ENCODE data around the gene MIPEP. TPM values are rescaled to one million over a fixed set of nuclear protein-coding genes. Genes with fewer than 3 reads are reported as not detected.

Gene MIPEP
- total and polyA plus RNA-seq, 10 of the 15 experiments (the other 5 are each of a cell fraction or from before 2014, with no cell fraction given): 15.6 to 56.2 (median 29.8) TPM

DNA sequence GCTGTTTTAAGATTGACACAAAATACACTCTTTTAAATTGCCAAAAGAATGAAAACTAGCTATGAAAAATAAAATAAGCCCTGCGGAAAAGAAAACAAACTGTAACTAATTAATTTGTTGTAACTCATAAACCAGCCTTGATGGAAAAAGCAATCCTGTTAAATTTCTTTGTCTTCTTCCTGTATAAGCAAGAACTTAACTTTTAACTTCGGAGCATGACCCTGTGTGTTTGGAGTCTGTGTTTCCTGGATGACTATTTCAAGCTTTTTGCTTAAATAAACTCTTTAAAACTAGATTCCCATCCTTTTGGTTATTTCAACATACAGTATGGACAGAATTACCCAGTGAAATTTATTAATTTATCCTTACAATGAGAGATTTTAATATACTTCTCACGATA, 196.4 kb downstream of the MIPEP start (continued):
- TF ChIP-seq, protein P1, sequence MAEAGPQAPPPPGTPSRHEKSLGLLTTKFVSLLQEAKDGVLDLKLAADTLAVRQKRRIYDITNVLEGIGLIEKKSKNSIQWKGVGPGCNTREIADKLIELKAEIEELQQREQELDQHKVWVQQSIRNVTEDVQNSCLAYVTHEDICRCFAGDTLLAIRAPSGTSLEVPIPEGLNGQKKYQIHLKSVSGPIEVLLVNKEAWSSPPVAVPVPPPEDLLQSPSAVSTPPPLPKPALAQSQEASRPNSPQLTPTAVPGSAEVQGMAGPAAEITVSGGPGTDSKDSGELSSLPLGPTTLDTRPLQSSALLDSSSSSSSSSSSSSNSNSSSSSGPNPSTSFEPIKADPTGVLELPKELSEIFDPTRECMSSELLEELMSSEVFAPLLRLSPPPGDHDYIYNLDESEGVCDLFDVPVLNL (IDR thresholded peaks at IDR 0.05; ENCODE audit: low read depth, low read length): no peak
- TF ChIP-seq RB1 (IDR thresholded peaks at IDR 0.05; ENCODE audit: borderline replicate concordance) (no peak), CEBPZ (IDR thresholded peaks at IDR 0.05; ENCODE audit: low read depth, low read length) (no peak), ZSCAN29 (IDR thresholded peaks at IDR 0.05) (no peak), EP300 (IDR thresholded peaks at IDR 0.05; ENCODE audit: borderline replicate concordance in 1 of 2, control insufficient read depth in 1 of 2, low read depth in 2 of 2, low read length in 2 of 2) (no peak), NFIC (IDR thresholded peaks at IDR 0.05; ENCODE audit: low read depth, low read length) (no peak), CBFB (IDR thresholded peaks at IDR 0.05; ENCODE audit: low read depth) (no peak)

GRCh38 chr13:23690668-23691067, 198.5 kb downstream of the MIPEP start:
- no peak for FAIRE-seq
- BruUV-seq (replicated peaks): no TSS peak
- RAD21 ChIA-PET (ENCODE audit: unreplicated experiment): no interaction called here
- TF ChIP-seq SREBF2 (IDR thresholded peaks at IDR 0.05; ENCODE audit: low read length): no peak
- TF ChIP-seq FOS (IDR thresholded peaks at IDR 0.05; ENCODE audit: borderline replicate concordance, extremely low read depth, insufficient read length): no peak
- TF ChIP-seq ZNF207 (IDR thresholded peaks at IDR 0.05; ENCODE audit: borderline replicate concordance): no peak
- TF ChIP-seq NFIC (IDR thresholded peaks at IDR 0.05; ENCODE audit: low read depth, low read length): no peak
- no peak for TF ChIP-seq EGR1 (IDR thresholded peaks at IDR 0.05; ENCODE audit: borderline replicate concordance in 1 of 2, low read depth in 2 of 2, low read length in 2 of 2)
- TF ChIP-seq PAX5 (IDR thresholded peaks at IDR 0.05; ENCODE audit: borderline replicate concordance, low read depth, low read length): no peak
- TF ChIP-seq, protein P2, sequence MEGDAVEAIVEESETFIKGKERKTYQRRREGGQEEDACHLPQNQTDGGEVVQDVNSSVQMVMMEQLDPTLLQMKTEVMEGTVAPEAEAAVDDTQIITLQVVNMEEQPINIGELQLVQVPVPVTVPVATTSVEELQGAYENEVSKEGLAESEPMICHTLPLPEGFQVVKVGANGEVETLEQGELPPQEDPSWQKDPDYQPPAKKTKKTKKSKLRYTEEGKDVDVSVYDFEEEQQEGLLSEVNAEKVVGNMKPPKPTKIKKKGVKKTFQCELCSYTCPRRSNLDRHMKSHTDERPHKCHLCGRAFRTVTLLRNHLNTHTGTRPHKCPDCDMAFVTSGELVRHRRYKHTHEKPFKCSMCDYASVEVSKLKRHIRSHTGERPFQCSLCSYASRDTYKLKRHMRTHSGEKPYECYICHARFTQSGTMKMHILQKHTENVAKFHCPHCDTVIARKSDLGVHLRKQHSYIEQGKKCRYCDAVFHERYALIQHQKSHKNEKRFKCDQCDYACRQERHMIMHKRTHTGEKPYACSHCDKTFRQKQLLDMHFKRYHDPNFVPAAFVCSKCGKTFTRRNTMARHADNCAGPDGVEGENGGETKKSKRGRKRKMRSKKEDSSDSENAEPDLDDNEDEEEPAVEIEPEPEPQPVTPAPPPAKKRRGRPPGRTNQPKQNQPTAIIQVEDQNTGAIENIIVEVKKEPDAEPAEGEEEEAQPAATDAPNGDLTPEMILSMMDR (IDR thresholded peaks at IDR 0.05 in 2 of 3, conservative IDR thresholded peaks at IDR 0.05 in 1 of 3; ENCODE audit: control insufficient read depth in 2 of 3, extremely low read depth in 1 of 3, insufficient read depth in 1 of 3, low read depth in 3 of 3, low read length in 3 of 3): no peak
- TF ChIP-seq, protein P3, sequence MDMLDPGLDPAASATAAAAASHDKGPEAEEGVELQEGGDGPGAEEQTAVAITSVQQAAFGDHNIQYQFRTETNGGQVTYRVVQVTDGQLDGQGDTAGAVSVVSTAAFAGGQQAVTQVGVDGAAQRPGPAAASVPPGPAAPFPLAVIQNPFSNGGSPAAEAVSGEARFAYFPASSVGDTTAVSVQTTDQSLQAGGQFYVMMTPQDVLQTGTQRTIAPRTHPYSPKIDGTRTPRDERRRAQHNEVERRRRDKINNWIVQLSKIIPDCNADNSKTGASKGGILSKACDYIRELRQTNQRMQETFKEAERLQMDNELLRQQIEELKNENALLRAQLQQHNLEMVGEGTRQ (IDR thresholded peaks at IDR 0.05; ENCODE audit: borderline replicate concordance, low read depth, low read length): no peak

More at GRCh38 chr13:23690668-23691067, 198.5 kb downstream of the MIPEP start:
- no peak overlapping the region for H3K4me2 ChIP-seq (ENCODE audit: control insufficient read depth, insufficient read depth)
- no peak overlapping the region for H3K4me3 ChIP-seq
- H3K27ac ChIP-seq (ENCODE audit: control insufficient read depth, insufficient read depth): no peak overlapping the region
- in situ Hi-C loops (cut with MboI): no loop called here
- H4K20me1 ChIP-seq (ENCODE audit: control insufficient read depth, insufficient read depth): no peaks in the 10 kb centered on the region
- ChIA-PET SMC1A (ENCODE audit: uncharacterized antibody, unreplicated experiment) (no interaction called here), CTCF (interaction anchor here (0.8 kb wide), 1 partner anchor 13 kb away, joined by 3 read pairs; no protein-coding TSS in a partner anchor), POLR2A (interaction anchor here (1.3 kb wide), 1 partner anchor 11 kb away, joined by 3 read pairs; no protein-coding TSS in a partner anchor)
- intact Hi-C loops (cut with micrococcal nuclease; ENCODE audit: unreplicated experiment): no loop called here
- H3K9me3 ChIP-seq (replicated peaks; ENCODE audit: control insufficient read depth, insufficient read depth, low read length): no peaks in the 10 kb centered on the region; the same call in 2 of the 3 replicates
- H3K36me3 ChIP-seq (ENCODE audit: control insufficient read depth in 2 of 2, insufficient read depth in 2 of 2, low read length in 1 of 2): no peaks in the 10 kb centered on the region
- DNase-seq (ENCODE audit: low read depth, low spot score) (no peak), ATAC-seq (no peak; the same call in 2 of the 3 replicates)
- H3K27me3 ChIP-seq (replicated peaks in 1 of 2; ENCODE audit: control insufficient read depth in 2 of 2, insufficient read depth in 2 of 2, low read length in 1 of 2): no peaks in the 10 kb centered on the region
- no peaks in the 10 kb centered on the region for H3K79me2 ChIP-seq (ENCODE audit: control insufficient read depth, insufficient read depth, low read length)
- no peak overlapping the region for H3K9ac ChIP-seq (ENCODE audit: control insufficient read depth, insufficient read depth, low read length)
- no peak overlapping the region for H2AFZ ChIP-seq (ENCODE audit: control insufficient read depth, low read depth, low read length)
- 34% methylated on average over 3 of the region's 3 CpGs for WGBS (ENCODE audit: insufficient coverage, insufficient replicate concordance, low lambda C conversion rate, missing lambda C conversion rate)
- H3K4me1 ChIP-seq (ENCODE audit: control insufficient read depth, insufficient read depth, low read length): 0 out of 2 replicates have a peak, but pooled peaks cover 1% of the 10 kb centered on the region

All from GM12878 (cell line).